Diencephalon (tissue), 1 donor: ENCODE data around the gene BARHL1. TPM values are rescaled to one million over a fixed set of nuclear protein-coding genes. Genes with fewer than 3 reads are reported as not detected.

Experiments
- total RNA-seq: library from RNA; depleted of rRNA; stranded (reverse); fragments of >200 nt; gene quantifications from one replicate; pipeline ENCODE4 v1.2.3, GENCODE V29; 2014

Gene BARHL1
- 0.69 TPM for total RNA-seq

GRCh38 chr9:132582276-132582785, at the start of gene BARHL1:
Gene BARHL1, plus strand, starts transcription at chr9:132582606. Its CDS starts 192 bp downstream, at chr9:132582798.

Other genes starting within 250 kb of the BARHL1 start
- 79.4 TPM for gene SETX, start 227.6 kb upstream of the BARHL1 start, total RNA-seq
- 13.4 TPM for gene TTF1, start 175.8 kb upstream of the BARHL1 start, total RNA-seq
- gene CFAP77, start 172.4 kb upstream of the BARHL1 start, total RNA-seq = 1.2 TPM
- gene DDX31, start 87.4 kb downstream of the BARHL1 start, total RNA-seq = 9.0 TPM
- 21.9 TPM for gene GTF3C4, start 87.9 kb downstream of the BARHL1 start, total RNA-seq